OCI-LY7 (cell line): Measurements from ENCODE around the gene NODAL.

Experiments used
- EZH2phosphoT487 ChIP-seq: fragments of 200-600 bp; sonication (generic); IDR thresholded peaks from 2 replicates; pipeline ENCODE4 v1.6.1; 2018; ENCODE audit warnings: low read depth, borderline replicate concordance, mild to moderate bottlenecking, mixed run types, antibody characterized with exemption, low read length, moderate library complexity, mixed read lengths
- TF ChIP-seq, protein P1 (sequence below): fragments of 200-600 bp; sonication (generic); conservative IDR thresholded peaks from 2 replicates; pipeline ENCODE4 v1.5.1; 2014; ENCODE audit warnings: mild to moderate bottlenecking, antibody characterized with exemption, low read length, moderate library complexity, mixed read lengths

DNA sequence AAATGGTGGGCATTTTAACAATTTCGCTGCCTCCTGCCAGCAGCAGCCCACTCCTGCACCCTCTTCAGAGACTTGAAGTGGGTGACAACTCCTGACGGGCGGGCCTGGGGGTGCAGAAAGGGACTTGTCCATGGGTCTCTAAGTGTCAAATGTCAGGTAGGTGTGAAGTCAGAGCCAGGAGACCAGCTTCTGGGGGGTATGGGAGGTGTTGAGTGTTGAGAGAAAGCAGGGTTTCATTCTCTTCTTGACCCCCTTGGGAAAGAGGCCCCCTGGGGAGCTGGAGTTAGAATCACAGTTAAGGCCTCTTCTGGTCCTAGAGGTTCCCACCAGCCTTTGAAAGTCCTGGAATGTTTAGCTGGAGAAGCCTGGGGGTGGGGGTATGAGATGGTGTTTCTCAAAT lies 25.5 kb upstream of the NODAL start:
- TF ChIP-seq, protein P1, sequence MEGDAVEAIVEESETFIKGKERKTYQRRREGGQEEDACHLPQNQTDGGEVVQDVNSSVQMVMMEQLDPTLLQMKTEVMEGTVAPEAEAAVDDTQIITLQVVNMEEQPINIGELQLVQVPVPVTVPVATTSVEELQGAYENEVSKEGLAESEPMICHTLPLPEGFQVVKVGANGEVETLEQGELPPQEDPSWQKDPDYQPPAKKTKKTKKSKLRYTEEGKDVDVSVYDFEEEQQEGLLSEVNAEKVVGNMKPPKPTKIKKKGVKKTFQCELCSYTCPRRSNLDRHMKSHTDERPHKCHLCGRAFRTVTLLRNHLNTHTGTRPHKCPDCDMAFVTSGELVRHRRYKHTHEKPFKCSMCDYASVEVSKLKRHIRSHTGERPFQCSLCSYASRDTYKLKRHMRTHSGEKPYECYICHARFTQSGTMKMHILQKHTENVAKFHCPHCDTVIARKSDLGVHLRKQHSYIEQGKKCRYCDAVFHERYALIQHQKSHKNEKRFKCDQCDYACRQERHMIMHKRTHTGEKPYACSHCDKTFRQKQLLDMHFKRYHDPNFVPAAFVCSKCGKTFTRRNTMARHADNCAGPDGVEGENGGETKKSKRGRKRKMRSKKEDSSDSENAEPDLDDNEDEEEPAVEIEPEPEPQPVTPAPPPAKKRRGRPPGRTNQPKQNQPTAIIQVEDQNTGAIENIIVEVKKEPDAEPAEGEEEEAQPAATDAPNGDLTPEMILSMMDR: no peak
- no peak for TF ChIP-seq EZH2phosphoT487
